GM19099 (cell line): ENCODE data around the gene TAS2R20.

ENCODE experiments used
- POLR2A ChIP-seq: IDR thresholded peaks from 3 replicates; pipeline ENCODE4 v1.6.1; 2011; ENCODE audit warnings: low read depth; ENCODE audit not compliant: insufficient read length; ENCODE audit errors: extremely low read depth

TAS2R20 gene, protein sequence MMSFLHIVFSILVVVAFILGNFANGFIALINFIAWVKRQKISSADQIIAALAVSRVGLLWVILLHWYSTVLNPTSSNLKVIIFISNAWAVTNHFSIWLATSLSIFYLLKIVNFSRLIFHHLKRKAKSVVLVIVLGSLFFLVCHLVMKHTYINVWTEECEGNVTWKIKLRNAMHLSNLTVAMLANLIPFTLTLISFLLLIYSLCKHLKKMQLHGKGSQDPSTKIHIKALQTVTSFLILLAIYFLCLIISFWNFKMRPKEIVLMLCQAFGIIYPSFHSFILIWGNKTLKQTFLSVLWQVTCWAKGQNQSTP

GRCh38 chr12:10998204-10998603, at the start of gene TAS2R20:
TAS2R20 (minus strand) TSS chr12:10998304; CDS start chr12:10997875, 429 bp downstream.
- TF ChIP-seq POLR2A, result no peak

GRCh38 chr12:11040162-11040561, 42.1 kb upstream of the TAS2R20 start:
- TF ChIP-seq POLR2A, result no peak

DNA sequence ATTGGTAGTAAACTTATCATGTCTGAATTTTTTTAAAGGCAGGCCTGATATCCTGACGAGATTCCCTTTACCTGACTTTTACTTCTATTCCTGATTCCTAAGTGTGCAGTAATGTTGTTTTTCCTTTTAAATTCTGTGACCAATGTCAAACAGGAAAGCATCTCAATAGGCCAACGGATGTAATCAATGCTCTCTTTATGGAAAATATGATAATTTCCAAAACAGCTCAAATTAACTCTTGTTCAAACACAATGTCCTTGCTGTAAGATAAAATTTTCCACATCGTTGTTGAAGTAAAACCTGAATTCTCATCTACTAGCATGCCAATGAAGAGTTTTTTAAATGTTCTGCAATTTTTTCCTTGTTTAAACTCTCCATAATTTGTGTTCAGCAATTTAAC, 41.1 kb upstream of the TAS2R20 start:
- no peak for TF ChIP-seq POLR2A

DNA sequence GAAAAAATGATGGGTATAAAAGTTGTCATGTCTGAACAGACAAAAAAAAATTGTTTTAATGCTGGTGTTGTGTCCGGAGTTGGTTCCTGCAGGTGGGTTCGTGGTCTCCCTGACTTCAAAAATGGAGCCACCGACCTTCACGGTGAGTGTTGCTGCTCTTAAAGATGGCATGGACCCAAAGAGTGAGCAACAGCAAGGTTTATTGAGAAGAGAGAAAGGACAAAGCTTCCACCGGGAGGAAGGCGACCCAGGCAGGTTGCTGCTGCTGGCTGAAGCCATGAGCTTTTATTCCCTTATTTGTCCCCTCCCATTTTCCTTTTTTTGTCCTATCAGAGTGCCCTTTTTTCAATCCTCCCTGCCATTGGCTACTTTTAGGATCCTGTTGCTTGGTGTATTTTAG, 33.2 kb upstream of the TAS2R20 start, which contains the start of gene TAS2R31:
Gene TAS2R31 (minus strand): TSS at position 101 of the 400 bp plus-strand sequence. CDS start 72 bp downstream, at position 29.
- no peak for TF ChIP-seq POLR2A

GRCh38 chr12:11026118-11026517, 28.0 kb upstream of the TAS2R20 start:
- no peak for TF ChIP-seq POLR2A

DNA sequence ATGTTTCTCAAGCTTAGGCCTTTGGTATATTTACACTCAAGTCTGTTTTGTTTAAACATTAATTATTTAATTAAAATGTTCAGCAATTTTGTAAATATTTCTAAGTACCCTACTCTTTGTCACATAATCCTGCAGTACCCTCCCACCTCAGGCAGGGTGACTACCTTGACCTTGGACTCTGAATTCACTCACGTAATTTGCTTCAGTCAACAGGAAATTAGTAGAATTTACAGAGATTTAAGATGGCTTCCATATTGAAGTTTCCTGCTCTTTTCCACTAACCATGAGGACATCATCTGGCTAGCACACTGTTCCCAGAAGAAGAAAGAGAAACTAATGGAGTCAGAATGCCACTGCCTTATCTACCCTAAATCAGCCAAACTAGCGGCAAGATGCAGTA, 25.3 kb upstream of the TAS2R20 start:
- TF ChIP-seq POLR2A, result no peak

DNA sequence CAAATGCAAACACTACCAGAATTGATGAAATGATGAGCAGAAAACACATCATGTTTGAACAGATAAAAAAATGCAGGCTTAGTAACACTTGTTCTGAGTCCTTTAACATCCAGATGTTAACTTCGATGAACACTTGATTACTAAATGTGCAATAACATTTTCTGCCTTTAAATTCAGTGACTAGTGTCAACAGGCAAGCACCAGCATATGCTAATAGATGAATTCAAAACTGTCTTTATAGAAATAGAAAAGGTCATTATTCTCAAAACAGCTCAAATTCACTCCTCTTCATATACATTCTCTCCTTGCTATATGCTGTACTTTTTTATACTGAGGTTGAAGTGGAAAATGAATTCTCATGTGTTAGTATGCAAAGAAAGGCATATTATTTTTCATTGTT, 24.4 kb upstream of the TAS2R20 start, which contains the start of gene TAS2R19:
Gene TAS2R19 (minus strand): TSS at position 101 of the 400 bp plus-strand sequence. CDS start 49 bp downstream, at position 52.
- no peak for TF ChIP-seq POLR2A

- no peak for TF ChIP-seq POLR2A
Observed at GRCh38 chr12:11016937-11017336, 18.8 kb upstream of the TAS2R20 start.

- no peak for TF ChIP-seq POLR2A
Observed at GRCh38 chr12:11015775-11016430, 17.8 kb upstream of the TAS2R20 start.

DNA sequence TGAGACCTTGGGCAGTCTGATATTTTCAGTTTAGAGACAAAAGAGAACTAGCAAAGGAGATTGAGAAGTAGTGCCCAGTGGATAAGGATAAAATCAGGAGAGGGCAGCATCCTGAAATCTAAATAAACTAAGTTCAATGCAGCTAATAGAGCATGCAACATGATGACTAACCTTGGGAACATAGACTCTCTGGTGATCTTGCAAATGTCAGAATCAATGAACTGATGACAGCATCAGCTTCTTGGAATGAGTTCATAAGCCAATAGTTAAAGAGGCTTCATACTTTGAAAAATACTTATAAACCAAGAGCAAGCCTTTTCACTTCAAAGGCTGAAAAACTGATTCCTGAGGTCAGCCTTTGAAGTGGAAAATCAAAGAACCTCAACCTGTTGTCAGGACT, 16.1 kb upstream of the TAS2R20 start:
- TF ChIP-seq POLR2A, result no peak

GRCh38 chr12:11007608-11008007, 9.5 kb upstream of the TAS2R20 start:
- no peak for TF ChIP-seq POLR2A

GRCh38 chr12:10994307-10994706, 3.8 kb downstream of the TAS2R20 start:
- no peak for TF ChIP-seq POLR2A

GRCh38 chr12:10989107-10989506, 9.0 kb downstream of the TAS2R20 start:
- no peak for TF ChIP-seq POLR2A

DNA sequence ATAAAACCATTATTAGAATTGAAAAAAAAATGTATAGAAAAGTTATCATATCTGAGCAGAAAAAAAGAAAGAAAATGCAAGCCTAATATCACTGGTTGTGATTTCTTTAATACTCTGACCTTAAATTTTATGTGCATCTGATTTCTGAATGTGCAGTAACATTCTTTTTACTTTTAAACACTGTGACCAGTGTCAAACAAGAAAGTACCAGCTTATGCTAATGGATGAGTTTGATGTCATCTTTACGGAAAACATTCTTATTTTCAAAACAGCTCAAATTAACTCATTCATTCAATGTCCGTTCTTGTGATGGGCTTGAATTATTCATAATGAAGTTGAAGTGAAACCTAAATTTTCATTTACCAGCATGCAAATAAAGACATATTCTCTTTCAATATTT, 11.3 kb downstream of the TAS2R20 start, which contains the start of gene TAS2R50:
Gene TAS2R50 (minus strand): TSS at position 101 of the 400 bp plus-strand sequence. CDS start 52 bp downstream, at position 49.
- TF ChIP-seq POLR2A, result no peak

DNA sequence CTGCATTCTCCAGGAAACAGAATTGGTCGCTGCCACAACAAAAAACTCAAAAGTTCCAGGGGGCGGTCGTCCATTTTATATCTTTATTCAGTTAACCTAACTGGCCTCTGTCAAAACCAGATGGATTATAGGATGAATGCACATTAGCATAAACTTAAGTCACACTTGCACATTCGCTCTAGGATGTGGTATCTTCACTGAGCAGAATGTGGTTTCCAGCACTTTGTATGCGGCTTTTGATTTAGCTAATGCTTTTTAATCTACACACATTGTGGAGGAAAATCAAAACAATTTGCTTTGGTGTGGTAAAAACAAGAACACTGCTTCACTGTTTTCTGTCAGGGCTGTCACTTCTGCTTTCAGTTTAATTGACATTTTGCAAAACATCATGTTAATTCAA, 15.9 kb downstream of the TAS2R20 start:
- TF ChIP-seq POLR2A, result no peak

- TF ChIP-seq POLR2A, result no peak
Observed at GRCh38 chr12:10974965-10975364, 23.1 kb downstream of the TAS2R20 start.
